Measurements from ENCODE around the gene EYS. TPM values are rescaled to one million over a fixed set of nuclear protein-coding genes. Genes with fewer than 3 reads are reported as not detected.

Gene EYS
- polyA plus RNA-seq, 2 of the 4 experiments (the other 2 are of a cell fraction) = 0.03 to 0.06 TPM

- TF ChIP-seq HOXB5 (CRISPR knock-in tag; IDR thresholded peaks at IDR 0.05) (no peak), CHD2 (IDR thresholded peaks at IDR 0.05; ENCODE audit: low read length, partially characterized antibody) (no peak), SMC3 (IDR thresholded peaks at IDR 0.05) (no peak), NFE2L2 (conservative IDR thresholded peaks at IDR 0.05; ENCODE audit: low read length) (no peak)
These were observed 1381.9 kb downstream of the EYS start (continued) for GRCh38 chr6:64325093-64325492.

- TF ChIP-seq NPAS2 (CRISPR knock-in tag; IDR thresholded peaks at IDR 0.05; ENCODE audit: borderline replicate concordance) = no peak
- TF ChIP-seq USF2 (IDR thresholded peaks at IDR 0.05) = no peak
- no peak for TF ChIP-seq SREBF2 (IDR thresholded peaks at IDR 0.05)
- no peak for TF ChIP-seq ZC3H11A (IDR thresholded peaks at IDR 0.05)
- TF ChIP-seq EHMT2 (IDR thresholded peaks at IDR 0.05; ENCODE audit: low read depth) = no peak
- no peak for TF ChIP-seq HEYL (CRISPR knock-in tag; IDR thresholded peaks at IDR 0.05)
- no peak for TF ChIP-seq CTCF (IDR thresholded peaks at IDR 0.05)
- no peak for TF ChIP-seq KDM5A (IDR thresholded peaks at IDR 0.05)
- TF ChIP-seq EHF (CRISPR knock-in tag; IDR thresholded peaks at IDR 0.05) = no peak
- no peak for TF ChIP-seq HES2 (IDR thresholded peaks at IDR 0.05)
- TF ChIP-seq CBX8 (IDR thresholded peaks at IDR 0.05) = no peak
- TF ChIP-seq HMGXB4 (CRISPR knock-in tag; IDR thresholded peaks at IDR 0.05; ENCODE audit: borderline replicate concordance) = no peak
- no peak for TF ChIP-seq ZFP36 (IDR thresholded peaks at IDR 0.05; ENCODE audit: borderline replicate concordance, partially characterized antibody)
- no peak for TF ChIP-seq EP300 (IDR thresholded peaks at IDR 0.05)
- TF ChIP-seq POLR2A (IDR thresholded peaks at IDR 0.05; ENCODE audit: low read length) = no peak
- no peak for TF ChIP-seq ZSCAN20 (CRISPR knock-in tag; IDR thresholded peaks at IDR 0.05)
- ATAC-seq (no peak), FAIRE-seq (no peak), DNase-seq (ENCODE audit: low read depth in 1 of 2, low spot score in 1 of 2) (no peak)
- no peak overlapping the region for H3K27ac ChIP-seq
- POLR2A ChIA-PET = no interaction called here
- H3K4me2 ChIP-seq = no peak overlapping the region
- CTCF ChIA-PET = no interaction called here
- no peaks in the 10 kb centered on the region for H3K4me1 ChIP-seq
- H3K4me3 ChIP-seq = no peak overlapping the region
- H3K9me3 ChIP-seq = no peaks in the 10 kb centered on the region
These were observed 1396.8 kb downstream of the EYS start for GRCh38 chr6:64310214-64310613.

- Histone ChIP-seq H3K4me1 (no peaks in the 10 kb centered on the region), H3K4me3 (no peak overlapping the region), H3K4me2 (no peak overlapping the region), H3K9me3 (no peaks in the 10 kb centered on the region), H3K27ac (no peak overlapping the region)
- no peak for ATAC-seq
- TF ChIP-seq SREBF2 (IDR thresholded peaks at IDR 0.05) (no peak), POLR2A (IDR thresholded peaks at IDR 0.05; ENCODE audit: low read length) (no peak), CBX8 (IDR thresholded peaks at IDR 0.05) (no peak), USF2 (IDR thresholded peaks at IDR 0.05) (no peak), POLR2AphosphoS2 (conservative IDR thresholded peaks at IDR 0.05; ENCODE audit: low read length) (no peak), EP300 (IDR thresholded peaks at IDR 0.05) (no peak), CHD4 (IDR thresholded peaks at IDR 0.05; ENCODE audit: borderline replicate concordance) (no peak), NFE2L2 (conservative IDR thresholded peaks at IDR 0.05; ENCODE audit: low read length) (no peak), KDM1A (IDR thresholded peaks at IDR 0.05; ENCODE audit: low read depth) (no peak), TP53 (CRISPR knock-in tag; IDR thresholded peaks at IDR 0.05) (no peak), JUNB (IDR thresholded peaks at IDR 0.05) (no peak), RCOR1 (IDR thresholded peaks at IDR 0.05; ENCODE audit: low read depth, low read length) (no peak), E2F6 (IDR thresholded peaks at IDR 0.05; ENCODE audit: borderline replicate concordance, low read depth) (no peak), HDAC2 (IDR thresholded peaks at IDR 0.05) (no peak), EHMT2 (IDR thresholded peaks at IDR 0.05; ENCODE audit: low read depth) (no peak), ATOH8 (CRISPR knock-in tag; IDR thresholded peaks at IDR 0.05; ENCODE audit: low read depth) (no peak)
- FAIRE-seq = no peak
- POLR2A ChIA-PET = no interaction called here
- no peak for DNase-seq (ENCODE audit: low read depth in 1 of 2, low spot score in 1 of 2)
- CTCF ChIA-PET = no interaction called here
- 49% methylated on average over 11 of the region's 11 CpGs for WGBS (ENCODE audit: missing lambda C conversion rate)
These were observed 1405.5 kb downstream of the EYS start for GRCh38 chr6:64301307-64302236.

Measured in A549 (cell line).